ENCODE measurements around the gene SLC39A3.
"Not testable (repeated sequence)": the region's sequence is repeated elsewhere in the genome, so short reads cannot be mapped to it uniquely, and the experiment has no call there.

SLC39A3 gene

GRCh38 chr19:2721570-2722540 lies 18.0 kb downstream of the SLC39A3 start:
- DNase-seq: no peak

- DNase-seq: no peak
Observed at GRCh38 chr19:2720777-2721569, 18.8 kb downstream of the SLC39A3 start, which contains the start of gene DIRAS1. DIRAS1 (minus strand) TSS chr19:2721372; CDS start chr19:2717806, 3,566 bp downstream.

DNA sequence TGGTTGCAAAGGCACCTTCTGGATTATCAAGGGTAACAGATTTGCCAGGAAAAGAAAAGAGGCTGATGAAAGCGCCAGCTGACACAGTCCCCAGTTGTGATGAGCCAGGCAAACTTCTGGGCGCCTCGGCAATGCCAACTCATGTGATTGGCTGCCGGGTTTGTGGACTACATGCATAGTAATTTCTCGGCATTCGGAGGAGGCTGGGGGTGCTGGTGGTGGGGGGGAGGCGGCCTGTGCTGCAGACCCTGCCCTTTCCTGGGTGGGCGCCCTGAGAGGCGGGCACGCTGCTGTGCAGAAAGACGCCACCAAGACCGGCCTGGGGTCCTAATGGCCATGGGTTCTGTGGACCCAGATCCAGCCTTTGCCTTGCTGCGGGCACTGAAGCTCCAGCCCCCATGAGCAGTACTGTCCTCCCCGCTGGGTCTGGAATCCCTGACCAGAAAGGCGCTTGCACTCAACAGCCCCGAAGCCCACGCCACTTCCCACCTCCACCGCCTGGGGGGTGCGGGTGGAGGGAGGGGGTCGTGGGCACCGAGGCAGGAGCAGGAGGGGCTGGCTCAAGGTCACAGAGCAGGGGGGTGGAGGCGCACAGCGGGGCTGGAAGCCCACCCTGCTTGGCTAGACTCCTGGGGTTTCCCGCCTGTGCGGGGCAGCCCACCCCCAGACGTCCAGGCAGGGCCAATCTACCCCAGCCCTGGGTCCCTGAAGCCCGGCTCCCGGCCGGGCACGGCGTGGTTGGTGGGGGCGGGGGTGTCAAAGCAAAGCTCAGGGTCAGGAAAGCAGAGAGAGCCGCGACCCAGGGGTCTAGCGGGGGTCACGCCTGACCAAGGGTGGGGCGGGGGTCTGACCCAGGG lies 19.7 kb downstream of the SLC39A3 start:
- DNase-seq: no peak

GRCh38 chr19:2719232-2719735 lies 20.5 kb downstream of the SLC39A3 start:
- DNase-seq: no peak

GRCh38 chr19:2717638-2718541 lies 21.9 kb downstream of the SLC39A3 start:
- DNase-seq: no peak

DNA sequence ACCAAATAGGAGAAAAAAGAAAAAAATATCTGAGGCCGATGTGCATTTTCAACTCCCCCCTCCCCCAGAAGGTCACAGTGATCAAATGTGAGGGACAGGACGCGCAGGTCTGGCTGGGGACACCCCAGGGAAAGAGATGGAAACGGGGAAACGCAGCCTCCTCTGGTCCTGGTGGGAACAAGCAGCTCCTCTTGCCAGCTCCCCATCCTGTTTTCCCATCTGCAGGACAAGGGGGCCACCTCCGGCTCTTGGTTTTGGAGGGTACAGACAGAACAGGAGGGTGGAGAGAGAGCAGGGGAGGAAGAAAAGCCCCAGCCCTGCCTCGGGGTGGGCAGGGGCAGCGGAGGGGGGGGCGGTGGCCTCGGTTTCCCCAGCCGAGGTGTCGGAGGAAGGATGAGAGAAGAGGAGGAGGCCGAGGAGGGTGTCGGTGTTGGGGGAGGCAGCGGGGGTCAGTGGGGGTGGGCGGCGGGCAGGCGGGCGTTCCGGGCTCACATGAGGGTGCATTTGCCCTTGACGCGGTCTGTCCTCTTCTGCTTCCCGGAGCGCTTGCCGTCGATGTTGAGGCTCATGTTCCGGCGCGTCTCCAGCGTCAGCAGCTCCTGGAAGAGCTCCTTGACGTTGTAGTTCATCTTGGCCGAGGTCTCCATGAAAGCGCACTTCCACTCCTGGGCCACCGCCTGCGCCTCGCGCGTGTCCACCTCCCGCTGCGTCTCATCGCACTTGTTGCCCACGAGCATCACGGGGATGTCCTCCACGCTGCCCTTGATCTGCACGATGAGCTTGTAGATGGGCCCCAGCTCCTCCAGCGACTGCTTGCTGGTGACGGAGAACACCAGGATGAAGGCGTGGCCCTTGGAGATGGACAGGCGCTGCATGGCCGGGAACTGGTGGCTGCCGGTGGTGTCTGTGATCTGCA lies 22.8 kb downstream of the SLC39A3 start:
- DNase-seq: no peak

DNA sequence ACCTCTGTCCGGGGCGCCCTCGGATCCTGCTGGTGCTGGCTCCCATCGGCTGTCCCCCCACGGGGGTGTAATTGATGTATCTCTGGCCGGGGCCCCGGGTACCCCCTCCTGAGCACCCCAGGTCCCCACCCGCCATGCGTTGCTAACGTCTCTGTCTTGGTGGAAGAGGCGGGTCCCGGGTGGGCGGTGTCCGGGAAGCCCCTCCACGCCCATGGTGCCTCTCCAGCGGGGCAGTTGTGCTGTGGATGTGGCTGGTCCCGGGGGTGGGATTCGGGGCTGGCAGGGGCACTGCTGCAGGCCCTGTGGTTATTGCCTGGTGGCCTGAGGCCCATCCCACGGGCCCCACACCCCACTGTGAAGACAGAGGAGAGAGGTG lies 23.6 kb downstream of the SLC39A3 start:
- no peak for DNase-seq

DNA sequence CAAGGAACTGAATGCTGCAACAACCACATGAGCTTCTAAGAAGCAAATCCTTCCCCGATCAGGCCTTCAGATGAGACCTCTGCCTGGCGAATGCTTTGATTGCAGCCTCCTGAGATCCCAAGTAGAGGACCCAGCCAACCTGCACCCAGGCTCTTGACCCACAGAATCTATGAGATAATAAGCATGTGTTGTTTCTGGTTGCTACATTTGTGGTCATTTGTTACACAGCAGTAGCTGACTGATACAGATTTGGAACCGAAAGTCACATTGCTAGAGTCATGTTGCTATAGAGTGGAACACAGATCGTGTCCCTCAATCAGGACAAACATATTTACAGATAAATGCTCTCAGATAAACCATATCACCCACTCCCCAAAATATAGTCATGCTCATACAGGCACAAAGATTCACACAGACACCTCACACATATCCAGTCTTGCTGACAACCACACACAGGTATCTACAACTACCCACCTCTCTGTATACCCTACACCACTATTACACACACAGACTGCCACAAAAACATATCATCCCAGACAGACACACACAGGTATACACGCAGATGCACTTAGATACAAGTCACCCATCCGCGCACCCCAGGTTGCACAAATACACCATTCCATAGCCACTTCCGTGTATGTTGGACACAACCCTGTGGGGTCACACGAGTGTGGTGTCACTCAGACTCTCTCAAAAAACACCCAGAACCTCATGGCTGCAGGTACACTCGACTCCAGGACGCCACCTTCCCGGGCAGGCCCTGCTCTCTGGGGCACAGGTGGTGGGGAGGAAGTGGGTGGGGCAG lies 24.1 kb downstream of the SLC39A3 start:
- DNase-seq: no peak

DNA sequence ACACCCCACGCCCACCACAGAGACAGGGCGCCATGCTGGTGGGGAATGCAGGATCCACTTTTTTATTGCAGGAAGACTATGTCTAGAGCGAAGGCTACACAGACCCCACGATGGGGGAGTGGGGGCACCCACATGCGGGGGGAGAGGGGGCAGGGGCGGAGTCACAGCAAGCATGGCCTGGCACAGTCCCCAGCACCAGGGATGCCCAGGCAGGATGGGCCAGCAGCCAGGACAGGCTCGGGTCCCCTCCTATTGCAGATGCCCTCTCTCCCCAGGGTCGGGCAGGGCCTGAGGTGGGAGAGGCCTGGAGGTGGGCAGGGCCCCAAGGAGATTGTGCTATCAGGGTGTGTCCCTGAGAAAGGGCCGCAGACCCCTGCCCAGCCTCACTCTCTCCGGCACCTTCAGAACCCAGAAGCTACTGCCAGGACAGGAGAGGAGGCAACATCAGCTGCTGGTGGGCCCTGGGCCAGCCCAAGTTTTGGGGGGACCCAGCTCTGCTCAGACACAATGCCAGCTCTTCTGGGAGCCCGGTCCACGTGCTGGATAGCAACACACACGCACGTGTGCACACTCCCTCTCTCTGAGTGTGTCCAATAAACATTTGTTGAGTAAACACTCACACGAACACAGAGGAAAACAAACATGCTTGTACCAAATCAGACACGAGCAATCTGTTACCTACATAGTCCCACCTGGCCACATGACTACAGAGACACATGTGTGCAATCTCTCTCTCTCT lies 25.1 kb downstream of the SLC39A3 start:
- no peak for DNase-seq

- DNase-seq: not testable (repeated sequence)
Observed at GRCh38 chr19:2714102-2714501, 25.7 kb downstream of the SLC39A3 start.

DNA sequence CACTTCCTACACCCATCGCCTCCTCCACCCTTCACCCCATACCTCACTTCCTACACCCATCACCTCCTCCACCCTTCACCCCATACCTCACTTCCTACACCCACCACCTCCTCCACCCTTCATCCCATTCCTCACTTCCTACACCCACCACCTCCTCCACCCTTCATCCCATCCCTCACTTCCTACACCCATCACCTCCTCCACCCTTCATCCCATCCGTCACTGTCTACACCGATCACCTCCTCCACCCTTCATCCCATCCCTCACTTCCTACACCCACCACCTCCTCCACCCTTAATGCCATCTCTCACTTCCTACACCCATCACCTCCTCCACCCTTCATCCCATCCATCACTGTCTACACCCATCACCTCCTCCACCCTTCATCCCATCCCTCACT lies 26.6 kb downstream of the SLC39A3 start:
- not testable (repeated sequence) for DNase-seq

DNA sequence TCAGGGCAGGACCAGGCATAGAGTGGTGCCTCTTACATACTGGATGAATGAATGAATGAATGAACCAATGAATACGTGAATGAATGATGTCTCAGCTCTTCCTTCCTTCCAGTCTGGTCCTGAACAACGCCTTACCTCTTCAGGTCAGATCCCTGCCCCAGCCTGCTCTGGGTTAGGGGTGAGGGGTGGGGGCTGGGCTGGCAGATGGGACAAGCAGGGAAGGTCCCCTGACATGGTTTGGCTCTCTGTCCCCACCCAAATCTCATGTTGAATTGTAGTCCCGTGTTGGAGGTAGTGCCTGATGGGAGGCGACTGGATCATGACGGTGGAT lies 28.0 kb downstream of the SLC39A3 start:
- DNase-seq: no peak

GRCh38 chr19:2711172-2711874 lies 28.5 kb downstream of the SLC39A3 start:
- DNase-seq: no peak

GRCh38 chr19:2706251-2706650 lies 33.6 kb downstream of the SLC39A3 start:
- DNase-seq: no peak

DNA sequence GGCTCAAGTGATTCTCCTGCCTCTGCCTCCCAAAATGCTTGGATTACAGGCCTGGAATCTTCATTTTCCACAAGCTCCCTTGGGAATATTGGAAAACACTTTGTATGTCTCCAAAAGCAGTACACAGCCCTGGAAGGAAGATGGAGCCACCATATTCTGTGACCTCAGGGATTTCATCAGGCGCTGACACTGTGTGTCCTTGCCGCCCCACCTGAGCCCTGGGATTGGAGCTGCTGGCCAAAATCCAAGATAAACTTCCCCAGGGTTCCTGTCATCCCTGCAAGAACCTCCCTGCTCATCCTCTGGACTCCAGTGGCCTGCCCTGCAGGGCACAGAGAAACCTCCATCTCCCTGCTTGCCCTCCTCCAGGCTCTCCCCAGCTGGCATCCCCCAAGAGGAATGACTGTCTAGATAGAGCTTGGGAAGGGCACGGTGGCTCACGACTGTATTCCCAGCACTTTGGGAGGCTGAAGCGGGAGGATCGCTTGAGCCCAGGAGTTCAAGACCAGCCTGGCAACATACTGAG lies 36.1 kb downstream of the SLC39A3 start:
- DNase-seq: no peak

DNA sequence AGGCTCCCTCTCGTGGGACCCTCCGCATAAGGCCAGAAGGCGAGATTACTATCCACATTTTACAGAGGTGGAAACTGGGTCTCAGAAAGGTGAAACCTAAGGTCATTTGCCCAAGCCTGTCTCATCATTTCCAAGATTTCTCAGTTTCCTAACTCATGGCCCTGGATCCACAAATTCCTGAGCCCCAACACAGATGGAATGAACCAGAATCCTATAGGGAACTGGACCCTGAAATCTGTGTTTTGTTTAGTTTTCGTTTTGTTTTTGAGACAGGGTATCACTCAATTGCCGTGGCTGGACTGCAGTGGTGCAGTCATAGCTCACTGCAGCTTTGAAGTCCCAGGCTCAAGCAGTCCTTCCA lies 36.8 kb downstream of the SLC39A3 start:
- DNase-seq: no peak

- peak; percentile 99 for DNase-seq
Observed at GRCh38 chr19:2702170-2703076, 37.4 kb downstream of the SLC39A3 start, which contains the start of gene GNG7. GNG7 (minus strand) TSS chr19:2702694; CDS start chr19:2520688, 182,006 bp downstream.

All from stimulated activated CD4-positive, alpha-beta T cell treated with anti-CD3 and anti-CD28 coated beads, Interleukin-12 subunit alpha, Interleukin-12 subunit beta, amount 100 ng/mL, for 4 hours (primary cell).